ENCODE measurements around the gene MEPCE. TPM values are rescaled to one million over a fixed set of nuclear protein-coding genes. Genes with fewer than 3 reads are reported as not detected.

The MEPCE gene
- total and polyA plus RNA-seq, 9 of the 15 experiments (the other 6 are each of a cell fraction or from before 2014, with no cell fraction given) = 10.9 to 76.3 (median 44.1) TPM

DNA sequence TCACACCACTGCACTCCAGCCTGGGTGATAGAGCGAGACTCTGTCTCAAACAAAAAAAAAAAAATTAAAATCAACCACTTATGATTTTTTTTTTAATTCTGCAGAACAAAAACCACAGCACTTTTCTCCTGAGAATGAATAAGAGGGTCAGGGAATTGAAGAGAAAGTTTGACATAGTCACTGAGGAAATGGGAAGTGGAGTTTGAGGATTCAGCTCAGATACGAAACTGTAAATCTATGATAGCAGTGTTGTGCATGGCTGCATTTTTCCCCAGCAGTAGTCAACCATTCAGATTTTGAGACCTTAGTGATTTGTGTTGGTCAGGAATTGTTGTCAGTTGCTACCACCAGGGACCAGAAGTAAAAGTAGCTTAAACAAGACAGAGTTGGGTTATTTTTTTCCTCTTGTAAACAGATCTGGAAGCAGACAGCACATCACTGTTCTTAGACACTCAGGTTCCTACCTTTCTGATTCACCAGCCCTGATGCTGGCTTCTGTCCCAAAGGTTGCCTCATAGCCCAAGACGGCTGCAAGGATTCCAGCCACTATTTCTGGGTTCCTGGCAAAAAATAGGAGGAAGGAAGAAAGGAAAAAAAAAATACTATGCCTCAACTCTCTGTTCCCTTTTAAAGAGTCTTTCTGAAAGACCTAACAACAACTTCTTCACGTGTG is 36.3 kb upstream of the MEPCE start:
- ChIA-PET POLR2A (interaction anchor here (1.0 kb wide), 3 partner anchors 9 to 19 kb away, joined by 3 to 5 read pairs (median 4); no protein-coding TSS in a partner anchor), CTCF (ENCODE audit: low intra/inter-chr PET ratio) (no interaction called here)
- no TSS peak for BruUV-seq (replicated peaks)
- no peak overlapping the region for H3K4me3 ChIP-seq
- no peak for ATAC-seq
- intact Hi-C loops (cut with micrococcal nuclease) (no loop called here), in situ Hi-C loops (cut with MboI) (no loop called here)
- H3K36me3 ChIP-seq (ENCODE audit: control insufficient read depth, insufficient read depth, low read length) = no peaks in the 10 kb centered on the region
- H3K27me3 ChIP-seq (ENCODE audit: control insufficient read depth in 2 of 2, insufficient read depth in 2 of 2, low read length in 2 of 2) = peaks cover 18 to 24% of the 10 kb centered on the region in 2 experiments; a peak in 4 of 5 replicates
- H3K79me2 ChIP-seq (ENCODE audit: control insufficient read depth, insufficient read depth, low read length) = no peaks in the 10 kb centered on the region
- H3K4me1 ChIP-seq (replicated peaks in 1 of 2; ENCODE audit: control insufficient read depth in 2 of 2, insufficient read depth in 2 of 2, low read length in 2 of 2) = peaks cover 0 to 11% of the 10 kb centered on the region in 2 experiments; a peak in 2 of 5 replicates
- no peaks in the 10 kb centered on the region for H3K9me3 ChIP-seq (replicated peaks; ENCODE audit: control insufficient read depth, insufficient read depth, low read depth, low read length)
- no peaks in the 10 kb centered on the region for H4K20me1 ChIP-seq (replicated peaks; ENCODE audit: control insufficient read depth, insufficient read depth, low read length)
- peak; percentile 40 for FAIRE-seq
- TF ChIP-seq POLR2AphosphoS2 (IDR thresholded peaks at IDR 0.05; ENCODE audit: low read length) (no peak), NR3C1 (CRISPR knock-in tag; IDR thresholded peaks at IDR 0.05) (no peak), HEY1 (CRISPR knock-in tag; IDR thresholded peaks at IDR 0.05; ENCODE audit: borderline replicate concordance) (no peak), SPI1 (IDR thresholded peaks at IDR 0.05; ENCODE audit: borderline replicate concordance, low read depth, low read length) (peak; percentile 41; the same call in 1 of the 2 replicates), SMARCA5 (IDR thresholded peaks at IDR 0.05) (0 out of 2 replicates have a peak, but pooled peaks have one; percentile 21), RBM25 (IDR thresholded peaks at IDR 0.05; ENCODE audit: low read depth, low read length, severe bottlenecking) (peak; percentile 93)
- TF ChIP-seq, protein P1, sequence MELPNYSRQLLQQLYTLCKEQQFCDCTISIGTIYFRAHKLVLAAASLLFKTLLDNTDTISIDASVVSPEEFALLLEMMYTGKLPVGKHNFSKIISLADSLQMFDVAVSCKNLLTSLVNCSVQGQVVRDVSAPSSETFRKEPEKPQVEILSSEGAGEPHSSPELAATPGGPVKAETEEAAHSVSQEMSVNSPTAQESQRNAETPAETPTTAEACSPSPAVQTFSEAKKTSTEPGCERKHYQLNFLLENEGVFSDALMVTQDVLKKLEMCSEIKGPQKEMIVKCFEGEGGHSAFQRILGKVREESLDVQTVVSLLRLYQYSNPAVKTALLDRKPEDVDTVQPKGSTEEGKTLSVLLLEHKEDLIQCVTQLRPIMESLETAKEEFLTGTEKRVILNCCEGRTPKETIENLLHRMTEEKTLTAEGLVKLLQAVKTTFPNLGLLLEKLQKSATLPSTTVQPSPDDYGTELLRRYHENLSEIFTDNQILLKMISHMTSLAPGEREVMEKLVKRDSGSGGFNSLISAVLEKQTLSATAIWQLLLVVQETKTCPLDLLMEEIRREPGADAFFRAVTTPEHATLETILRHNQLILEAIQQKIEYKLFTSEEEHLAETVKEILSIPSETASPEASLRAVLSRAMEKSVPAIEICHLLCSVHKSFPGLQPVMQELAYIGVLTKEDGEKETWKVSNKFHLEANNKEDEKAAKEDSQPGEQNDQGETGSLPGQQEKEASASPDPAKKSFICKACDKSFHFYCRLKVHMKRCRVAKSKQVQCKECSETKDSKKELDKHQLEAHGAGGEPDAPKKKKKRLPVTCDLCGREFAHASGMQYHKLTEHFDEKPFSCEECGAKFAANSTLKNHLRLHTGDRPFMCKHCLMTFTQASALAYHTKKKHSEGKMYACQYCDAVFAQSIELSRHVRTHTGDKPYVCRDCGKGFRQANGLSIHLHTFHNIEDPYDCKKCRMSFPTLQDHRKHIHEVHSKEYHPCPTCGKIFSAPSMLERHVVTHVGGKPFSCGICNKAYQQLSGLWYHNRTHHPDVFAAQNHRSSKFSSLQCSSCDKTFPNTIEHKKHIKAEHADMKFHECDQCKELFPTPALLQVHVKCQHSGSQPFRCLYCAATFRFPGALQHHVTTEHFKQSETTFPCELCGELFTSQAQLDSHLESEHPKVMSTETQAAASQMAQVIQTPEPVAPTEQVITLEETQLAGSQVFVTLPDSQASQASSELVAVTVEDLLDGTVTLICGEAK (IDR thresholded peaks at IDR 0.05) = no peak
- TF ChIP-seq, protein P1 (CRISPR knock-in tag; IDR thresholded peaks at IDR 0.05) = no peak
- no peak overlapping the region for H2AFZ ChIP-seq (ENCODE audit: low read depth, low read length)
- H3K4me2 ChIP-seq (ENCODE audit: insufficient read depth, low read length) = no peak overlapping the region
- H3K9me1 ChIP-seq (ENCODE audit: control insufficient read depth, insufficient read depth, low read length) = no peaks in the 10 kb centered on the region
- DNase-seq (ENCODE audit: extremely low read depth in 1 of 4, low spot score in 3 of 4) = no peak
- no peak overlapping the region for H3K9ac ChIP-seq (ENCODE audit: insufficient read depth in 1 of 2, low read depth in 2 of 2, low read length in 2 of 2)
- no peak overlapping the region for H3K27ac ChIP-seq (ENCODE audit: extremely low read depth, low read depth, low read length)
- 5% methylated on average over 4 of the region's 4 CpGs for WGBS (ENCODE audit: insufficient coverage, low coverage, missing lambda C conversion rate)
